Chondrocyte (in vitro differentiated cells): ENCODE measurements around the gene GPRC5B. TPM values are rescaled to one million over a fixed set of nuclear protein-coding genes. Genes with fewer than 3 reads are reported as not detected.

Experiments
- DNase-seq: peaks from one replicate; pipeline ENCODE4 v3.0.0; 2021; ENCODE audit warnings: mixed read lengths, low spot score
- H3K27ac Mint-ChIP-seq: one replicate; pipeline ENCODE4 v1.8.0; 2021; ENCODE audit warnings: mild to moderate bottlenecking, moderate library complexity, mixed read lengths; ENCODE audit not compliant: unreplicated experiment
- H3K27me3 Mint-ChIP-seq: 2 replicates; pipeline ENCODE4 v1.8.0; 2021; ENCODE audit warnings: low read depth, mixed read lengths
- H3K36me3 Mint-ChIP-seq: 2 replicates; pipeline ENCODE4 v1.8.0; 2021; ENCODE audit warnings: low read depth, mixed read lengths
- H3K4me1 Mint-ChIP-seq: 2 replicates; pipeline ENCODE4 v1.8.0; 2021; ENCODE audit warnings: low read depth, mild to moderate bottlenecking, mixed read lengths
- H3K4me3 Mint-ChIP-seq: one replicate; pipeline ENCODE4 v1.8.0; 2021; ENCODE audit warnings: mild to moderate bottlenecking, moderate library complexity, mixed read lengths; ENCODE audit not compliant: unreplicated experiment
- H3K9me3 Mint-ChIP-seq: 2 replicates; pipeline ENCODE4 v1.8.0; 2021; ENCODE audit warnings: low read depth, mixed read lengths
- total RNA-seq: library from RNA; stranded (reverse); gene quantifications from 3 replicates; pipeline ENCODE4 v1.2.1, GENCODE V29; 2021
- TF ChIP-seq, protein P1 (sequence below): fragments of 200-600 bp; sonication (generic); IDR thresholded peaks from 2 replicates; pipeline ENCODE4 v1.5.0; 2021; ENCODE audit warnings: antibody characterized with exemption, mild to moderate bottlenecking, moderate library complexity

Gene GPRC5B
- total RNA-seq, 1 donor from 2014 or later: 2.2 TPM

DNA sequence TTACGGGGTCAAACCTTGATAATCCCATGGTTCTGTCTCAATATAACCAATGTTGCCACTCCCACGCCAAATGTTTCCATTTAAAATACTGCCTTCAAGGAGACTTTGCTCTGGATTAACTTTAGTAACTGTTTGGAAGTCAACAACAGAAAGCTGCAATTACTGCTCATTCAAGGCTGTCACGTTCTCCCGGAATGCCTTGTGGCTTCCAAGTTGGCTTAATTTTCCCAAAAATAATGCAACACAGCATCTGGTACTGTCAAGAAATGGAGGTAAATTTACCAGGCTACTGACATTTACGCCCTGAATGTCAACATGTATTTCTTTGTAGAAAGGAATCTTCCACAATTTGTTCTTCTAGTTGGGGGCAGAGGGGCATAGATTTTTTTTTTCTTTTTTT, 38.2 kb downstream of the GPRC5B start:
- Mint-ChIP-seq H3K9me3 (no peaks in the 10 kb centered on the region), H3K27ac (peak overlapping the region; percentile 57), H3K36me3 (no peaks in the 10 kb centered on the region), H3K4me1 (peaks cover 6% of the 10 kb centered on the region), H3K27me3 (no peaks in the 10 kb centered on the region), H3K4me3 (no peak overlapping the region)
- TF ChIP-seq, protein P1, sequence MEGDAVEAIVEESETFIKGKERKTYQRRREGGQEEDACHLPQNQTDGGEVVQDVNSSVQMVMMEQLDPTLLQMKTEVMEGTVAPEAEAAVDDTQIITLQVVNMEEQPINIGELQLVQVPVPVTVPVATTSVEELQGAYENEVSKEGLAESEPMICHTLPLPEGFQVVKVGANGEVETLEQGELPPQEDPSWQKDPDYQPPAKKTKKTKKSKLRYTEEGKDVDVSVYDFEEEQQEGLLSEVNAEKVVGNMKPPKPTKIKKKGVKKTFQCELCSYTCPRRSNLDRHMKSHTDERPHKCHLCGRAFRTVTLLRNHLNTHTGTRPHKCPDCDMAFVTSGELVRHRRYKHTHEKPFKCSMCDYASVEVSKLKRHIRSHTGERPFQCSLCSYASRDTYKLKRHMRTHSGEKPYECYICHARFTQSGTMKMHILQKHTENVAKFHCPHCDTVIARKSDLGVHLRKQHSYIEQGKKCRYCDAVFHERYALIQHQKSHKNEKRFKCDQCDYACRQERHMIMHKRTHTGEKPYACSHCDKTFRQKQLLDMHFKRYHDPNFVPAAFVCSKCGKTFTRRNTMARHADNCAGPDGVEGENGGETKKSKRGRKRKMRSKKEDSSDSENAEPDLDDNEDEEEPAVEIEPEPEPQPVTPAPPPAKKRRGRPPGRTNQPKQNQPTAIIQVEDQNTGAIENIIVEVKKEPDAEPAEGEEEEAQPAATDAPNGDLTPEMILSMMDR: no peak
- DNase-seq: no peak

DNA sequence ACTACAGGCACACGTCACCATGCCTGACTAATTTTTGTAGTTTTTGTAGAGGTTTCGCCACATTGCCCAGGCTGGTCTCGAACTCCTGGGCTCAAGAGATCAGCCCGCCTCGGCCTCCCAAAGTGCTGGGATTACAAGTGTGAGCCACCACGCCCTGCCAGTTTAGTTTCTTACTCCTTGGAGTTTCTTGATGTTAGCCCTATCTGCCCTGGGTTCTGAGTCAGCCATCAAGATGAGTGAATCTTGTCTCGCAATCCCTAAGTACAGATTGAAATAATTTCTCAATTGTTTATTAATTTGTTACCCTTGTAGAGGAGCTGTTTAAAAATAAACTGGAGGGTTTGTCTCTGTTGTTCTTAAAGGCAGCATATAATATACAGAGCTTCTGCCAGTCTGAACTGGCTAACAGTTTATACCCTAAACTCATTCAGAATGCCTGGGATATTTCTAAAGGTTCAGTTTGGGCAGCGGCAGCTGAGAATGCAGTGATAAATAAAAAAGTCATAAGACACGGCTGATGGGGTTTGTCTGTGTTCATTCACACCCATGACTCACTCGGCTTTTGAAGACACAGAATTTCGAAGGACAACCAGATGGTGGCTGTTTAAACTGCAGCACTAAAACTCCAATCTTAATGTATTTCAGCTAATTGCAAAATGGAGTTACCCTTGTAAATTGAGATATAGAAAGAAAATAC, 39.6 kb downstream of the GPRC5B start:
- Mint-ChIP-seq H3K27me3 (no peaks in the 10 kb centered on the region), H3K27ac (peak overlapping the region; percentile 74), H3K4me1 (peaks cover 6% of the 10 kb centered on the region), H3K9me3 (no peaks in the 10 kb centered on the region), H3K4me3 (no peak overlapping the region), H3K36me3 (no peaks in the 10 kb centered on the region)
- TF ChIP-seq, protein P1: no peak
- DNase-seq: no peak

DNA sequence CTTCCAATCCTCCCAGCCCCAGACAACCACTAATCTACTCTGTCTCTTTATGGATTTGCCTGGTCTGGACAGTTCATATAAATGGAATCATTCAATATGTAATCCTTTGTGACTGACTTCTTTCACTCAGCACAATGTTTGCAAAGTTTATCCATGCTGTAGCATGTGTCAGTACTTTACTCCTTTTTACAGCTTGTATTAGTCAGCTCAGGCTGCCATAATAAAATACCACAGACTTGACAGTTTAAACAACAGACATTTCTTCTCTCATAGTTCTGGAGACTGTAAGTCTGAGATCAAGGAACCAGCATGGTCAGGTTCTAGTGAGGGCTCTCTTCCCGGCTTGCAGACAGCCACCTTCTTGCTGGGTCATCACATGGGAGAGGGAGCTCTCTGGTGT, 41.3 kb downstream of the GPRC5B start:
- TF ChIP-seq, protein P1: no peak
- no peak for DNase-seq
- H3K4me3 Mint-ChIP-seq: no peak overlapping the region
- H3K27me3 Mint-ChIP-seq: no peaks in the 10 kb centered on the region
- no peaks in the 10 kb centered on the region for H3K36me3 Mint-ChIP-seq
- H3K9me3 Mint-ChIP-seq: no peaks in the 10 kb centered on the region
- H3K4me1 Mint-ChIP-seq: peaks cover 6% of the 10 kb centered on the region
- no peak overlapping the region for H3K27ac Mint-ChIP-seq

DNA sequence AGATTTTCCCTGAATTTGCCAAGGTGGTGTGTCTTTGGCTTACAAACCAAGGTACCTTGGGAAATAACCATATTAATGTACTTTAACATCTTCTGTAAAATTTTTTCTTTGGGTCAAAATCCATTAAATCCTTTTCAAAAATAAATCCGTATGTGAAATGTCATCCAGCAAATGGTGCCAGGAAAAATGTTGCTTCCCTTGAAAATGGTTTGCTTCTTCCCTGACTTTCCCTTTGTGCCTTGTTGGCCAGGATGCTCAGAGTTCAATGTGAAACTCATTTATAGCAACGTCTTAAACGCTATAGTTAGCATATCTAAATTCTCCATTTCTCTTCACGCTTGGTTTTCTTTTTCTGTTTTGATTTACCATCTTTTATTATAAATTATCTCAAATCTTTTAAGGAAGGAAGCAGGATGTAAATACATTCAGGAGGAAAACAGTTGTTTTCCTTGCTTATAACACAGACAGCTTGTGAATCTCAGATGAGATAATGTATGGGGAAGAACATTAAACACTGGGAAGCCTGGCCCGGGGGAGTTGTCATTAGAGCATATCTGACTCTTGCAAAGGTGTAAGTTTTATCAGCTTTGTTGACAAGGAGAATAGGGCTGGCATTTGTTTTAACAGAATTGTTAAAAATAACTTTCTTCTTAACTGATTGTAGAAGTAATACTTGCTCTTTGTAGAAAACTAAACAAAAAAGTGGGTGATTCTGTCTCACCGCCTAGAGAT, 42.1 kb downstream of the GPRC5B start:
- no peaks in the 10 kb centered on the region for H3K27me3 Mint-ChIP-seq

DNA sequence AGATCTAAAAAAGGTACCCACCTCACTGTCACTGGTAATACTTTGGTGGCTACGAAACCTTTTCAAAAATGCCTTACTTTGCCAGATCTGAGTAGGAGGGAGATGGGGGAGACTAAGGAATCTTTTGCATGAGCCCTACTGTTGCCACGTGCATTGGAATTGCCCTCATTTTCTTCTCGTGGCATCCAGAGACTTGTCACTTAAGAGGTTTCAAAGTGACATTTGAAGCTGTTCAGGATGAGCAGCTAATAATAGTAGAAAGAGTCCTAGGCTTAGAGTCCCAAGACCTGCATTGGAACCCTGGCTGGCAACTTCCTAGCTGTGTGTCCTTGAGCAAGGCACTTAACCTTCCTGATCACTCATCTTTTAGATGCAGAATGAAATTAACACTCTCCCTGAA, 43.5 kb downstream of the GPRC5B start:
- TF ChIP-seq, protein P1: no peak
- H3K36me3 Mint-ChIP-seq: no peaks in the 10 kb centered on the region
- no peak overlapping the region for H3K4me3 Mint-ChIP-seq
- no peak overlapping the region for H3K27ac Mint-ChIP-seq
- peaks cover 11% of the 10 kb centered on the region for H3K4me1 Mint-ChIP-seq
- H3K9me3 Mint-ChIP-seq: no peaks in the 10 kb centered on the region
- H3K27me3 Mint-ChIP-seq: no peaks in the 10 kb centered on the region
- DNase-seq: no peak

More for the DNA sequence above, 42.1 kb downstream of the GPRC5B start:
- Mint-ChIP-seq H3K36me3 (no peaks in the 10 kb centered on the region), H3K27ac (no peak overlapping the region), H3K9me3 (no peaks in the 10 kb centered on the region), H3K4me3 (no peak overlapping the region), H3K4me1 (peaks cover 6% of the 10 kb centered on the region)
- DNase-seq: no peak
- TF ChIP-seq, protein P1: no peak
